Ascending aorta (tissue), 2 donors: Measurements from ENCODE around the gene ATF6. TPM values are rescaled to one million over a fixed set of nuclear protein-coding genes. Genes with fewer than 3 reads are reported as not detected.
A peak's percentile ranks its signal among the peaks of the same experiment; 100 is the strongest.
"Not testable (repeated sequence)": the region's sequence is repeated elsewhere in the genome, so short reads cannot be mapped to it uniquely, and the experiment has no call there.

Experiments
- DNase-seq, 2 donors: peaks; one replicate each; pipeline ENCODE4 v3.0.0-alpha.2; 2019; ENCODE audit warnings: low spot score in 2 of 2
- H3K27ac ChIP-seq, 2 donors: fragments of 200-600 bp; sonication (generic); one replicate each; pipeline ENCODE4 v1.5.1; 2016 to 2017; ENCODE audit warnings: mild to moderate bottlenecking in 1 of 2
- H3K27me3 ChIP-seq: fragments of 200-600 bp; sonication (generic); one replicate; pipeline ENCODE4 v1.5.1; 2017
- H3K36me3 ChIP-seq, 2 donors: fragments of 200-600 bp; sonication (generic); one replicate each; pipeline ENCODE4 v1.5.1; 2016
- H3K4me1 ChIP-seq, 2 donors: fragments of 200-600 bp; sonication (generic); one replicate each; pipeline ENCODE4 v1.5.1; 2016 to 2017; ENCODE audit warnings: mild to moderate bottlenecking in 1 of 2
- H3K4me3 ChIP-seq, 2 donors: fragments of 200-600 bp; sonication (generic); one replicate each; pipeline ENCODE4 v1.5.1; 2016 to 2017; ENCODE audit warnings: mild to moderate bottlenecking in 1 of 2
- H3K9me3 ChIP-seq, 2 donors: fragments of 200-600 bp; sonication (generic); one replicate each; pipeline ENCODE4 v1.5.1; 2016
- intact Hi-C: fragments of 100-400 bp; cut with DNase I; formaldehyde crosslinking; loops from one replicate; pipeline ENCODE4 v1.15.1; 2023
- total RNA-seq: library from RNA; depleted of rRNA; stranded (reverse); fragments of >200 nt; gene quantifications from one replicate; pipeline ENCODE4 v1.1.0, GENCODE V29; 2016
- TF ChIP-seq, protein P1 (sequence below), 3 experiments: fragments of 200-600 bp in 2 of 3; fragments of 450-650 bp in 1 of 3; sonication (generic) in 2 of 3; IDR thresholded peaks; one replicate each; pipeline ENCODE4 v1.5.1; 2016 to 2019; ENCODE audit warnings: antibody characterized with exemption in 3 of 3, mild to moderate bottlenecking in 1 of 3, moderate library complexity in 1 of 3

ATF6 gene
- total RNA-seq, 1 donor from 2014 or later, result 12.3 TPM

GRCh38 chr1:161747801-161748200, 18.3 kb upstream of the ATF6 start:
- Histone ChIP-seq H3K9me3 (no peaks in the 10 kb centered on the region), H3K4me3 (no peak overlapping the region), H3K27me3 (no peaks in the 10 kb centered on the region), H3K4me1 (peaks cover 4 to 10% of the 10 kb centered on the region in 2 donors), H3K36me3 (peaks cover 3 to 12% of the 10 kb centered on the region in 2 donors), H3K27ac (no peak overlapping the region)
- intact Hi-C loops, result loop anchor here (5.0 to 10.0 kb wide), 2 partner anchors 350 to 543 kb away; partner anchors contain the start of gene NDUFS2
- TF ChIP-seq, protein P1, sequence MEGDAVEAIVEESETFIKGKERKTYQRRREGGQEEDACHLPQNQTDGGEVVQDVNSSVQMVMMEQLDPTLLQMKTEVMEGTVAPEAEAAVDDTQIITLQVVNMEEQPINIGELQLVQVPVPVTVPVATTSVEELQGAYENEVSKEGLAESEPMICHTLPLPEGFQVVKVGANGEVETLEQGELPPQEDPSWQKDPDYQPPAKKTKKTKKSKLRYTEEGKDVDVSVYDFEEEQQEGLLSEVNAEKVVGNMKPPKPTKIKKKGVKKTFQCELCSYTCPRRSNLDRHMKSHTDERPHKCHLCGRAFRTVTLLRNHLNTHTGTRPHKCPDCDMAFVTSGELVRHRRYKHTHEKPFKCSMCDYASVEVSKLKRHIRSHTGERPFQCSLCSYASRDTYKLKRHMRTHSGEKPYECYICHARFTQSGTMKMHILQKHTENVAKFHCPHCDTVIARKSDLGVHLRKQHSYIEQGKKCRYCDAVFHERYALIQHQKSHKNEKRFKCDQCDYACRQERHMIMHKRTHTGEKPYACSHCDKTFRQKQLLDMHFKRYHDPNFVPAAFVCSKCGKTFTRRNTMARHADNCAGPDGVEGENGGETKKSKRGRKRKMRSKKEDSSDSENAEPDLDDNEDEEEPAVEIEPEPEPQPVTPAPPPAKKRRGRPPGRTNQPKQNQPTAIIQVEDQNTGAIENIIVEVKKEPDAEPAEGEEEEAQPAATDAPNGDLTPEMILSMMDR (IDR thresholded peaks at IDR 0.05), result no peak
- no peak for DNase-seq

- DNase-seq, result peak; percentile 69 to 97
- Histone ChIP-seq H3K4me1 (peaks cover 4 to 10% of the 10 kb centered on the region in 2 donors), H3K4me3 (peak within 1 kb of the TSS; percentile 78 to 90), H3K27me3 (no peaks in the 10 kb centered on the region), H3K27ac (peak within 1 kb of the TSS; percentile 80 to 85), H3K9me3 (no peaks in the 10 kb centered on the region), H3K36me3 (peaks cover 16 to 31% of the 10 kb centered on the region in 2 donors)
- TF ChIP-seq, protein P1 (IDR thresholded peaks at IDR 0.05), result peak in 2 of 3 experiments; percentile 7 to 31
- intact Hi-C loops, result loop anchor here (5.0 to 10.0 kb wide), 3 partner anchors 352 to 1407 kb away; partner anchors contain the start of genes COPA, NCSTN and NDUFS2
Observed at GRCh38 chr1:161749509-161750407, 16.4 kb upstream of the ATF6 start, which contains the start of gene DUSP12. DUSP12 (plus strand) TSS chr1:161749786; CDS start chr1:161749802, 16 bp downstream.

DNA sequence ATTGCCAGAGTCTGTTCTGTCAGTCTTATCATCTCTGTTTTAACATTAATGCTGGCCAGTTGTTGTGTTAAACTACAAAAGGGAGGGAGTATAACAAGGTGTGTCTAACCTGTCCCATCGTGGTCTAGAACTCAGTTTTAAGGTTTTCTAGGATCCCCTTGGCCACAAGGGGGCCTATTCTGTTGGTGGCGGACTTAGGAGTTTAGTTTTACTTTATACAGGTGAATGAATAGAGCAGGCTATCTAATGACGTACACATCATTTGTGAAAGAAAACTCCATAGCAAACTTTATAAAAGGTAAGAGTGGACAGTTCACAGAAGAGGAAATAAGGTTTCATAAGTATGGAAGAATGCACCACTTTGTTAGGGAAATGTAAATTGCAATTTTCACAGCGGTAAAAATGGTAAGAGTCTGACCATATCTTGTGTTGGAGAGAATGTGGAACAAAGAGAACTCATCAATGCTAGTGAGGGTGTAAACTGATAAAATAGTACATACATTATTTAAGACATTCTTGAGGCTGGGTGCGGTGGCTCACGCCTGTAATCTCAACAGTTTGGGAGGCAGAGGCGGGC, 2.5 kb upstream of the ATF6 start:
- H3K27me3 ChIP-seq, result no peaks in the 10 kb centered on the region
- H3K4me3 ChIP-seq, result no peak overlapping the region
- intact Hi-C loops, result loop anchor here (10.0 kb wide), 1 partner anchor 449 kb away; the partner anchor contains the start of gene SDHC
- TF ChIP-seq, protein P1 (IDR thresholded peaks at IDR 0.05), result peak; percentile 12 to 35 (median 14)
- H3K36me3 ChIP-seq, result peaks cover 1 to 10% of the 10 kb centered on the region in 2 donors
- H3K27ac ChIP-seq, result no peak overlapping the region
- DNase-seq, result no peak
- peaks cover 0 to 13% of the 10 kb centered on the region in 2 donors for H3K4me1 ChIP-seq
- H3K9me3 ChIP-seq, result no peaks in the 10 kb centered on the region

- Histone ChIP-seq H3K9me3 (no peaks in the 10 kb centered on the region), H3K4me1 (peaks cover 0 to 16% of the 10 kb centered on the region in 2 donors), H3K27ac (no peak overlapping the region), H3K27me3 (no peaks in the 10 kb centered on the region), H3K36me3 (no peaks in the 10 kb centered on the region), H3K4me3 (no peak overlapping the region)
- intact Hi-C loops, result loop anchor here (5.0 to 10.0 kb wide), 2 partner anchors 194 to 454 kb away; partner anchors contain the start of gene SDHC
- DNase-seq, result no peak
- TF ChIP-seq, protein P1 (IDR thresholded peaks at IDR 0.05), result no peak
Observed at GRCh38 chr1:161768461-161768860, 2.3 kb downstream of the ATF6 start.

GRCh38 chr1:161768986-161769672, 3.0 kb downstream of the ATF6 start:
- Histone ChIP-seq H3K36me3 (no peaks in the 10 kb centered on the region), H3K27me3 (no peaks in the 10 kb centered on the region), H3K4me3 (no peak overlapping the region), H3K27ac (no peak overlapping the region), H3K4me1 (peaks cover 0 to 16% of the 10 kb centered on the region in 2 donors), H3K9me3 (no peaks in the 10 kb centered on the region)
- intact Hi-C loops, result loop anchor here (5.0 to 10.0 kb wide), 2 partner anchors 193 to 454 kb away; partner anchors contain the start of gene SDHC
- TF ChIP-seq, protein P1 (IDR thresholded peaks at IDR 0.05), result no peak
- DNase-seq, result no peak

GRCh38 chr1:161769673-161770045, 3.5 kb downstream of the ATF6 start:
- not testable (repeated sequence) for H3K36me3 ChIP-seq, H3K9me3 ChIP-seq, H3K27ac ChIP-seq, DNase-seq, H3K4me3 ChIP-seq, H3K27me3 ChIP-seq
- peaks cover 0 to 16% of the 10 kb centered on the region in 2 donors for H3K4me1 ChIP-seq
- intact Hi-C loops, result loop anchor here (5.0 to 10.0 kb wide), 2 partner anchors 193 to 455 kb away; partner anchors contain the start of gene SDHC
